Activated CD4-positive, alpha-beta T cell treated with anti-CD3 and anti-CD28 coated beads for 4 hours (primary cell): Measurements from ENCODE around the gene PLEKHG7.
A peak's percentile ranks its signal among the peaks of the same experiment; 100 is the strongest.
"Not testable (repeated sequence)": the region's sequence is repeated elsewhere in the genome, so short reads cannot be mapped to it uniquely, and the experiment has no call there.

Source experiments
- DNase-seq, 2 donors: peaks; one replicate each; pipeline ENCODE4 v3.0.0-alpha.2; 2020

Gene PLEKHG7

DNA sequence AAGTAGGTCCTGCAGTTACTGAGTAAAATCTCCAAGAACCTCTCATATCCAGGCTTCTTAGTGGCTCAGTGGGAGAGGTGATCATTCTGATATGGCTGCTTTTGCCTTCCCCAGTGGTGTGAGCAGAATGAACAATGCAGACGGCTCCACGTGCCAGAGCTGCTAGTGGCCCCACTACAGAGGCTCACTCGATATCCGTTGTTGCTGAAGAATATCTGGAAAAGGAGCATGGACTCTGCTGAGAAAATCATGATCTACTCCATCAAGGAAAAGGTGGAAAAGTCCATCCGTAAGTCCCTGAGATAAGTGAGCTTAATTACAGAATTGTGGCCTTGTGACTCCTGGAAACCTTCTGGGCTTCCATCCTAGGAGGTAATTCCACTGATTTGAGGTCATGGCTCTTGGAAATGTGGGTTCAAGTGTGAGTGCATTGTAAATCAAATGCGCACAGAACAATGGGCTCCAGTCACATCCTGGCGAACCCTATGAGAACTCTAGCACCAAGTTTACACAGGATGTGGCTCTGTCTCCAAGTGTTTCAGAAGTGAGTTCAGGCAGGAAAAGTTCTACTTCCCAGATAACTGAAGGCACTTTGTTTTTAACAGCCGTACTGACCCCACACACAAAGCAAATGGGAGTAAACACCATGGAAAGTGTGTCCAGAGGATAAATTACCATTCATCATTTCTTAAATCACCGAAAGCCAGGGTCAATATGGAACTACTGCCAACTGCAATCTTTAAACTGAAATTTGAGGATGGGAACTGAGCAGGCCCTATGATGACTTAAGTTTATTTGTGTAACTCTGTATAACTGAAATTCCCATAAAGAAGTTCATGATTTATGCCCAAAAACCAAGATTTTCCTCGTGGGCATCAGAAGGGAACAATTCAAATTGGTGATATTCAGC lies 51.4 kb downstream of the PLEKHG7 start:
- DNase-seq: no peak

DNA sequence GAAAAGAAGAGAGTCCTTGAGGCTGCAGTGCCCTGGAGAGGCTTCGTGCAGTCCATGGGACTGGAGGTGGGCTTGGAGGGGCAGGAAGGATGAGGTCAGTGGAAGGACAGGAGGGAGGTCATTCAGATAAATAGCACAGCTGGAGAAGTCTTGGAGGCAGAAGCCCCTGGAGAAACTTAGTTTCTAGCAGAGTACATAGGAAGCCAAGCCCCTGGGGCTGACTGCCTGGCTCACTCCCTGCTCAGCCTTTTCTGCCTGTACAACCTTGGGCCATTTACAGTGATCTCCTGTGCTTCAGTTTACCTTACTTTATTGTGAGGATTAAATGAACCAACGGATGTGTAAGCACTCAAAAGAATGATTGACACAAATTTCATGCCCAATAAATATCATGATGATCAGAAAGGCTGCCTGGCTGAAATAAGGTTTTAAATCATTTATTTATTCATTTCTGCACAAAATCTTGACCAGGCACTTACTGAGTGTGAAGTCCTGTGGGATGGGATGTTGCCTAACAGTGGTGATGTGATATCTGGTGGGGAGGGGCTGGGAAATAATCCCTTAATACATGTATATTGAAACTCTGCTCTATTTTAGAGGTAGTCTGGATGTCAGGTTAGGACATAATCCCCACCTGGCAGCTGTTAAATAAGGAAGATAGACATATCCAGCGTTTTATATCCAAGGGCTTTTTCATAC lies 54.3 kb downstream of the PLEKHG7 start:
- DNase-seq: no peak

DNA sequence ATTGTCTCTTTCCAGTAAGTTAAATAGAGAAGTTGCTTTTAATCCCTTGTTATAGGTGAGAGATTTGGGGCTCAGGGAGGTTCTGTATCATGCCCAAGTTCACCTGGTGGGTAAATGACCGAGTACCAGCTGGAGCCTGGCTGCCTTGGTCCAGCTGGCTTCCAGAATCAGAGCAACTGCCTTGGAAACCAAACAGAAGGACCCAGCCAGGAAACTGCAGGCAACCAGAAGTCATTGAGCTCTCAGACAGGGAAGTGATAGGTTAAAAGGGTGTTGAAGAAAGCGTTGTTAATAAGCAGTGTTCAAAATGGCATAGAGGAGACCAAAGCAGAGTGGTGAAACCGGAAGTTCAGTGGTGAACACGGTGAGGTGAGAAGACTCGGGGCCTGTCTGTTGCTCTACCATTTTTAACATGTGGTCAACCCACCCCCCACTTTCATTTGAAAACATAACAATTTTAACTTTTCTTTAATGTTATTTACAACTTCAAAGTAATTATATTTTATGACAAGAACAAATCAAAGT lies 54.9 kb downstream of the PLEKHG7 start:
- no peak for DNase-seq

DNA sequence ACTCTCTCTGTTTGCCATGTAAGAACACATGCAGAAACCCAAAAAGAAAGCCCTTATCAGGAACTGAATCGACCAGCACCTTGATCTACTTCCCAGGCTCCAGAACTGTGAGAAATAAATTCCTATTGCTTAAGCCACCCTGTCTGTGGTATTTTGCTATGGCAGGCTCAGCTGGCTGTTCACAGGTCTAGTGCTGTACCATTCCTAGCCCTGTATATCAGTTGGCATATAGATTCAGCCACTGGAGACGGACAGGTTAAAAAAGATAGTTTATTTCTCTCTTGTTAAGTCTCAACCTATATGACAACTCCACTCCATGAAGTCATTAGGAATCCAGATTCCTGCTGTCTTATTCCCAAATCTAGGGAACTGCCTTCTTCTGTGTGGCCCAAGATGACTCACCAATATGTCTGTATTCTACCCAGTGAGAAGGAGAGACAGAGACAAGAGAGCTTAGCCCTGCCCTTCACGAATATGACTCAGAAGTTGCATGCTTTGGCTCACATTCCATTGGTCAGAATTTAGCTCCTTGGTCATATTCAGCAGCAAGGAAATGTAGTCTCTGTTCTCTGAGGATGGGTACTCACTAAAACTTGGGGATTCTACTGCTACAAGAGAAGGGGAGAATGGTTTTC lies 57.0 kb downstream of the PLEKHG7 start:
- DNase-seq: no peak

DNA sequence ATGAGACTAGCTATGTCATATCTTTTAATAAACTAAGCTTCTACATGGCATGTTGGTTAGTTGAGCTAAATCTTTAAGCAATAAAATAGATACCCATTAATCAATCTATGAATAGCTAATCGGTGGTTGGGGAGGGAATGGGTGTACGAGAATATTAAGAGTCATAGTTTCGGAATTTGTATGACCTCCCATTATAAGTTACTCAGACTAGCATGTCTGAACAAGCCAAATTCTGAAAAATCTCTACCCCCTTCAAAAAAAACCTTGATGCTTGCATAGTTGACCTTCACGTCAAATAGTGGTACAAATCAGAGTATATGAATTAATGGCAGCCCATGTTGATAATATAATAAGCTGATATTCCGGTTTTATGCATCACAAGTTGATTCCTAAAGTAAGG lies 60.0 kb downstream of the PLEKHG7 start:
- no peak for DNase-seq

DNA sequence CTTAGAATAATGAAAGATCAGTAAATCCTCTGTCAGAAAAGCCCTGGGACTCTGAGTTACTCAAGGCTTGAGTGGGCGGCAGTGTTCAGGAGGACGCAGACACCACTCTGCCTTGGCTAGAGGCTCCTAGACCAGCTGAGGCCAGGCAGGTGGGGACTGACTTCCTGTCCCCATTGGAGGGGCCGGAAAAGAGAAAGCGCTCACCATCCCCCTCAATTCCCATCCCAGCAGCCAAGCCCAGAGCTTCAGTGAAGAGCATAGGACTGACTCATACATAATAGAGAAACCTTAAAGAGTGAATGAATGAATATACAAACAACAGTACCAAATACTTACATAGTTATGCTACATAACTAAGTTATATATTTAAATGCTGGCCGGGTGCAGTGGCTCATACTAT lies 62.0 kb downstream of the PLEKHG7 start:
- no peak for DNase-seq

DNA sequence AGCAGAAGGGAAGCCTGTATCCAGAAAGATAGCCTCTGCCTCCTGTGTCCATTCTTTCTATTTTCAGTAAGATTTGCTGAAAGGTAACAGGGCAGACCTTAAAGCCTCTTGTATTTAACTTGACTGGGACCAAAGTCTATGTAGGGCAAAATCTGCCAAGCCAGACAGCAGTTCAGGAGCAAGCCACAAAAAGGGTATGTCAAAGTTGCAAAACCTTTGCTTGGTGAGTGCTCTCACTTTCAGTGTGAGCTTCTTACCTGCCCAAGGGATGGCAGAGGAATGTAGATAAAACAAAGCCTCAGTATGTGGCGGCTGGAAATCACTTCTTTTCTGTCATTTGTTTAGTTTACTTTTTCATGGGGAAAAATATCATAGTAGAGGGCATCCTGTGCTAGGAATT lies 63.1 kb downstream of the PLEKHG7 start:
- DNase-seq: no peak

DNA sequence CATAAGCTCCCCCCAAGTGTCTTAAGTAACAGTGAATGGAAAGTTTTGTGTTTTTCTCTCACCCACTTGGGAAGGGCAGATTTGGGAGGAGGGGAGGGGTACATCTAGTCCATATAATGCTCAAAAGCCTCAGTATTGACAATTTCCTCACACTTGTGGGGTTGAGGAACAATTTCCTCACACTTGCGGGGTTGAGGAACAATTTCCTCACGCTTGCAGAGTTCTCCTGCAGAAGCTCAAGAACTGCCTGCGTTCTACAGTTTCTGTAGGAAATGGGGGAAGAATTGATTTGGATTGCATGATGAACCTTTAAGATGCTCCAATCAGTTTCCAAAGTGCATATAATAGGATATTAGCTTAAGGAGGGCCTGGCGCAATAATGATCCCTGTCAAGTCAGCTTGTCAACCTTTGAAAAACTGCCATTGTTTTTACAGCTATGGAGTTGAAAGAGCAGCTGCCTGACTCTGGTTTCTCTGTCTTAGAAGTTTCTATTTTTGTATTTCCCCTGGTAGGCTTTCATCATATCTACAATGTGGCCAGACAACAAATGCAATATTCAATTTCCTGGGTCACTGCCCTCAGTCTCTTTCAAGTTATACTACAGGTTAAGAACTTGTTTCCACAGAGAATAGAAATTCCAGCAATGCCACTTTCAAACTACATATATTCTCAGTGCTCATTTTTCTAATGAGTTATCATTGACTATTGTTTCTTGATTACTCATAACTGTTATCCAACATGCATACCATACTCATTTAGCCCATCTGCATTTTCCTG lies 66.5 kb downstream of the PLEKHG7 start:
- DNase-seq: no peak

DNA sequence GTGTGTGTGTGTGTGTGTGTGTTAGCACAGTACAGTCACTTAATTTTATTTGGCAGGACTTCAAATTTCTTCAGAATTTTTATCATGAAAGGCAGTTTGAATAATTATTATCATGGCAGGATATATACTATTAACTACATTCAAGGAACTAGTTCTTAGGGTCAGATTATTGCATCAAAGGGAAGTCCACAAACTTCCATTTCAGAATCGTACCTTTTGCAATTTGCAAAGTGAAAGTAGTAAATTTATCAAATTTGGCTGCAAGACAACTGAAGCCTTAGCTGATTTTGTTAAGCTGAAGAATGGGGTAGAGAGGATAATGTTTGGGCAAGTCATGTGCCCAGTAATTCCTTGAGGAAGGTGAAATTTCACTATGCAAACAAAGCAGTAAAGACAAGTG lies 68.2 kb downstream of the PLEKHG7 start:
- no peak for DNase-seq

DNA sequence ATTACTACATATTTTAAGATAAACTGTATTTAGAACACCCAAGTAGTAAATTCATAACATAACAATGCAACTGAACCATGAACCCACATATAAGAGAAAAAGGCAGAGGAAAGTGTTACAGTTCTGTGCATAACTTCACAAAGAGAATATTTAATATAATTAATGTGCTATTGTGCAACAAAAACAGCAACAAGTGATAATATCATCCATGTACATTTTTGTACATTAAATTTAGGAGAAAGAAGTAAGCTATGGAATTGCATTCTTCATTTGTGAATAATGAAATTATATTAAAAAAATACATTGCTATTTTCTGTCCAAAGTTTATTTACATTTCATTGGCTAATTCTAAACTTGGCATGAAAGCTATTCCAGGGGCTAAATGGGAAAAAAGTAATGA lies 72.6 kb downstream of the PLEKHG7 start:
- DNase-seq: no peak

DNA sequence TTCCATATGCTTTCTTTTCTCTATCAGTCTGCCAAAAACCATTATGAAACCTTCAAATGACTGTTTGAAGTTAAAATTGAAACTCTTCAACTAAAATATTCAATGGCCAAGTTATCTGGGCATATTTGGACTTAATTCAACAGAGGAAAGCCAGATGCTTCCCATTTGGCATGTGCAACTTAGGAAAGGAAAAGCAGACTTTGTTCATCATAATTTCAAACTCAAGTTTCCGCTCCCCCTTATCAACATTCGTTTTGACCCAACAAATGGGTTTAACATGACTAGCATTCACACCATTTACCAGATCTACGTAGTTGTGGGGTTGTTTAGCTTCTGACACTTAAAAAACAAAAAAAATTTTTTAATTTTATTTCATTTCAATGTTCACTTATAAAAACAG lies 75.7 kb downstream of the PLEKHG7 start:
- DNase-seq: no peak

DNA sequence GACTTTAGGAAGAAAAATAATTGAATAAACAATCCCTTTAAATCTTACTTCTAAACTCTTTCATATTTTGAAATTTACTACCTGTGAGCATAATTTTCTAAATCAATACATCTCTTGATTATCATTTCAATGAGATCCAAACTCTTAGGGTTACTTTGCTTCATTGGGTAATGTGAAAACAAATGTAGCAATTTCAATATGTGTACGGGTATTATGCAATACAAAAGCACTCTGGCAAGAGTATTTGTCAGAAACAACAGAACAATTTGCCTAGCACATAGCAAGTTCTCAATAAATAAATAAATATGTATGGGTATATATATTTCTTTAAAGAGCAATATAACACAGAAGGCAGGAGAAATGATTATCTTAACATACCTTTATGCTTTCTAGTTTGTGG lies 77.1 kb downstream of the PLEKHG7 start:
- no peak for DNase-seq

DNA sequence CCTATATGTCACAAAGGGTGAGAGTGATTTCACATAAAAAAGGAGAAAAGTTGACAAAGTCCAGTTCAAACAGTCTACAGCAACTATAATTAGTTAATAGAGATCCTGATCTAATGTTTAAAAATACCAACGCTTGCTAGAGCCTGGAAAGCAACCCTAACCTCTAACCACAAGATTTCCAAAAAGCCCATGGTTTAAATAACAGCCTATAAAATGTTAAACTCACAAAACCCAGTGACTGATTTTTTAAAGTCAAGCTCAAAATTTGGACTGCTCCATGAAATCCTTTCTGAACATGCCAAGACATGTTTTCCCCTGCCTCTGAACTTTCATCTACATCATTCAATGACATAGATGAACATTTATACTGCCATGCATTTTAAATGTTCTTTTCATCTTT lies 81.6 kb downstream of the PLEKHG7 start:
- DNase-seq: no peak

DNA sequence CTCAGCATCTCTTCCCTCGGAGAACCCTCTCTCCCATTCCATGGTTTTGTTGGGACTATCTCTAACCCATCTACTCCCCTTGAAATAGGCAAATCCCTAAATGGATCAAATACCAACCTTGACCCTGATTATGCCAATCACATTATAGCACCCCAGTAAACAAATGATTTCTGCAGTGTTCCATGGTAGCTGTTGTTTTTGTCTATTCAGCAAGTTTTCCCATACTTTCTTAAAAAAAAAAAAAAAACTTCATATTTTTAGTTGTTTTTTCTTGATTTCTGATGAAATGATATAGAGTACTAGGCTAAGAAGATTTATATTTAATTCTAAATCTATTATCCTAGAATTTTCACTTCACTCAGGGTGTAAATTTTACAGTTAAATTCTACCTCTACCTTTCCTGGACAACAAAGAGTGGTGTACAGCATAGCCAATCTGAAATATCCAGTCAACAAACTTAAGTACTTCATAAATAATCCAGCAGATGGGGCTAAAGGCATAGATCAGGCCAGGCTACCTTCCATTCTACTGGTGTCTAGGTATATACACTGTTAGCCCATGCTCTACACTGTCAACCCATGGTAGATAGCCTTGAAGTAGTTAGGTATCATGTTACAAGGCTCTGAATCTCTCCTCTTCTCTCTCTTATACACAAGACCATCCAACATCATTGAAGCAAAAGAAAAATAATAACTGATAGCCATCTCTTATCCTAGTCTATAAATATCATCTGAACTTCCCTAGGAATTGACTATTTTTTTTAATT lies 82.2 kb downstream of the PLEKHG7 start:
- peak; percentile 22 to 25 for DNase-seq

DNA sequence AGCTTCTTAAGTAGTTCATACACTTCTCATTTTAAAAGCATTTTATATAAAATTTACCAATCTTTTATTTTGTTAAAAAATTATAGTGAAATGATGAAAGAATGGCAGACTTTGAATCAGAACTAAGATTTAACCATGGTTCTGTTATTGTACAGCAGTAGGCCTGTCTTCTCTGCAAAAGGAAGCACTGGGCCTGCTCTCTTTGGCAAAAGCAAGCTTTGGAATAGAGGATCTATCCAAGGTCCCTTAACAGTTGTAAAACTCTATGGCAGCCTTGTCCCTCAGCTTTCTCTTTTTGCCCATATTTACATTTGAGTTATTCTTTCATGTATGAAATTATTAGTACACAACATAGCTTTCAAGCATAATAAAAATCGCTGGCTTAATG lies 82.8 kb downstream of the PLEKHG7 start:
- no peak for DNase-seq

DNA sequence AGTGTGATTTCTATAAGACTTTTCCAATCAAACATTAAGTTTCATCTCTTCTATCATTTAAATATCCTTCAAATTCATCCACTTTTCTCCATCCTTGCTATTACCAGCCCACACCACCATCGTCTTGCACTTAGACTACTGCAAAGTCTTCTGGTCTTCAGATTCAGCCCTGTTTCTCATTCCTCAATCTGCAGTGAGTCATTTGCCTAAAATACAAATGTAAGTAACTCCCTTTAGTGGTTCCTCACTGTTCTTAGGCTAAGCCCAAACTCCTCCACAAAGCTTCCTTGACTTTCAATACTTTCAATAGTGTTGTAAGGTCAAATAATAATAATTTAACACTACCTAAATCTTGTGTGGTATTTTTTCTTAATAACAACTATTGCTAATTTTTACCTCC lies 83.3 kb downstream of the PLEKHG7 start:
- no peak for DNase-seq

DNA sequence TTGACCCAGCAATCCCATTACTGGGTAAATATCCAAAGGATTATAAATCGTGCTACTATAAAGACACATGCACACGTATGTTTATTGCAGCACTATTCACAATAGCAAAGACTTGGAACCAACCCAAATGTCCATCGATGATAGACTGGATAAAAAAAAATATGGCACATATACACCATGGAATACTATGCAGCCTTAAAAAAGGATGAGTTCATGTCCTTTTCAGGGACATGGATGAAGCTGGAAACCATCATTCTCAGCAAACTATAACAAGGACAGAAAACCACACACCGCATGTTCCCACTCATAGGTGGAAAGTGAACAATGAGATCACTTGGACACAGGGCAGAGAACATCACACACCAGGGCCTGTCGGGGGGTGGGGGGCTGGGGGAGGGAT lies 91.6 kb downstream of the PLEKHG7 start:
- not testable (repeated sequence) for DNase-seq

DNA sequence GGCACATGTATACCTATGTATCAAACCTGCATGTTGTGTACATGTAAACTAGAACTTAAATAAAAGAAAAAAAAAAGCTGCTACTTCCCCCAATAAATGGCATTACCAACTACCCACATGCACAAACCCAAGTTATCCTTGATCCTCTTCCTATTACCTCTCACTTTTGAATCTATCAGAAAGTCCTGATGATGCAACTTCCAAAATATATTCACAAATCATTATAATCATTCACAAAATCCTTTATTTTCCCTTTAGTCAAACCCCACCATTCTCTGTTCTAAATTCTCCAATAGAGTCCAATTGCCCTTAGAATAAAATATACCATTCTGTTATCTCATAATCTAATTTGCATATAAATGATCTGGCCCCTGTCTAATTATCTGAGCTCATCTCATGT lies 92.0 kb downstream of the PLEKHG7 start:
- no peak for DNase-seq

DNA sequence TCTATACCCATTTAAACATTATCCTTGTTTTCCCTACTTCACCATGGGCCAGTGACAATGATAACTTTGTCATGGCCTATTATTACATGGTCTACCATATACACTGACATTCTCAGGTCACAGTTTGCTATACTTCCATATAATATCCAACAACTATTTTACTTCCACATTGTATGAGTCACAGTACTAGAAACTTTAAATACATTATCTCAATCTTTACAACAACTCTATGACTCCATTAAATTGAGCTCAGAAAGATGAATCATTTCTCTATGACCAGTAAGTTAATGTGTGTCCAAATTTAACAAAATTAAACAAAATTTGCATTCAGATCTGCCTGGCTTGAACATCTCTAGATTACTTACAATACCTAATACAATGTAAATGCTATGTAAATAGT lies 93.9 kb downstream of the PLEKHG7 start:
- DNase-seq: no peak

DNA sequence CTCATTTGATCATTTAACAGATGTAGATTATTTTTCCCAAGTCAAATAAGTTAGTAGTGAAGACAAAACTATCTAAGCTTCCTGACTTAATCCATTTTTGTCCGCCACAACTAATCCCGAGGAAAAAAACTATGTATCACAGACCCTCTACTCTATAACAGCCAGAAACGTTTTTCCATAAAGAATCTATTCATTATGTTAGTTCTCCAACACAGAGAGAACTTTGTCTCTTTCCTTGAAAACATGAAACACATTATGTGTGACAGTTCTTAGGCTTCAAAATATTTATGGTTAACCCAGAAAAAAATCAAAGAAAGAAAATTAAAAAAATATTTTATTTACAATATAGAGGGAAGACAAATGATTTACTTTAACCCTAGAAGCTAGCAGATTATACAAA lies 100.1 kb downstream of the PLEKHG7 start:
- no peak for DNase-seq

DNA sequence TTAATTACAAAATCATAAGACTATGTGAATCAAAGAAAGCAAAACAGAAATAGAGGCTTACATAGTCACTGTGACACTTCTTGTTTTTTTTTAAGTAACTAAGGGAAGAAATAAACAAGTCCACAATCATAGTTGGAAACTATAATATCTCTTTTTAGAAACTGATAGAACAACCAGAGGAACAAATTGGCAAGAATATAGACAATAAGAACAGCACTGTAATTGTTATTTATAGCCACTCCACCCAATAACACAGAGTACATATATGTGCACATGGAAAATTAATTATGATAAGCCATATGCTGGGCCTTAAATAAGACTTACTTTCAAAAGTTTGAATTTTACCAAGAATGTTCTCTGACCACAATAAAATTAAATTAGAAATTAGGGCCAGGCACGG lies 101.1 kb downstream of the PLEKHG7 start:
- no peak for DNase-seq

DNA sequence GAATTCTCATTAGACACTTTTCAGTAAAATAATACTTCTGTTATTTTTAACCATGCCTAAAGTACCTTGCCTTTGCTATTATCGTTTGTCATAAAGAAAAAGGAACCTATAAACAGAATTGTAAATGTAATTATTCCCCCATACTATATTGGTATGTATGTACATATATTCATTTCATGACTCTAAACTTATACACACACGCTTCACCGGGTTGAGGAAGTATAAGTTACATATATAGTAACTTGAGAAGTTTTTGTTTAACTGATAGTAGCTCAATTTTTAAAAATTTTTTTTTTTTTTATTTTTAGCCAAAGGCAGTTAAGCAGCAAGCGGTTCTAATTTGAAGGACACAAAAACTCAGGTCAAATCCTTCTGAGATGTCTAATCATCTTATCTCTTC lies 107.6 kb downstream of the PLEKHG7 start:
- DNase-seq: no peak
